Measurements from ENCODE around the gene MANEAL. TPM values are rescaled to one million over a fixed set of nuclear protein-coding genes. Genes with fewer than 3 reads are reported as not detected.

The MANEAL gene
- total and polyA plus RNA-seq, 2 of the 13 experiments (the other 11 are each of a cell fraction or from before 2014, with no cell fraction given), result 20.8 to 26.4 TPM

DNA sequence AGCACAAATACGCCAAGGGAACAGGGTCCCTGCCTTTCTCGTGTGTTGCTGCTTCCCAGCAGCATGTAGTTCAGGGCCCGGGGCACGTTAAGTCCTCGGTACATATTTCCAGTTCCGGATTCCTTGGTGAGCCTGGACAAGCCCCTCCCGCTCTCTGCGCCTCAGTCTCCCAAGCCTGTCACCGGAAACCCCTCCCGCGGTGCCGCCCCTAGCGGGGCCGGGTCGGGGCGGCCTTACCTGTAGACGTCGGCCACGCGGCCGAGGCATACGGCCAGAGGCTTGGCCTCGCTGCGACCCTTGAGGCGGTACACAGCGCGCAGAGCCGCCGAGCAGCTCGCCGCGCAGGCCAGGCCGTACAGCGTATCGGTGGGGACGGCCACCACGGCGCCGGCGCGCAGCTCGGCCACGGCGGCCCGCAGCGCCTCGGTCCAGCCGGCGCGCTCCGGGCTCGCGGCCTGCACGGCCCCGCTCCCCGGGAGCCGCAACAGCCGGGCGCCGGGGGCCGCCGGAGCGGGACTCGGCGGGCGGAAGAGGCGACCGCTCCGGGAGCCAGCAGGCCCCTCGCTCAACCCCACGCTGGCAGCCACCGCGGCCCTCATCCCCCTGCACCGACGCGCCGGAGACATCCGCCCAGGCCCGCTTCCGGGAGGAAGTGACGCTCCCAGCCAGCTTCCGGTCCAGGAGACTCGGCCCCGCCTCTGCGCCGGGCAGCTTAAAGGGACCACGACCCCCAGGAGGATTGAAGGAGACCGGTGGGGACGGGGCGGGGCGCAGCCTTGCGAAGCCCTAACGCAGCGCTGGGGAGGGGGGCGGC lies 14.1 kb downstream of the MANEAL start, which contains the start of the genes C1orf122 and YRDC (continued):
- TF ChIP-seq, protein P1, sequence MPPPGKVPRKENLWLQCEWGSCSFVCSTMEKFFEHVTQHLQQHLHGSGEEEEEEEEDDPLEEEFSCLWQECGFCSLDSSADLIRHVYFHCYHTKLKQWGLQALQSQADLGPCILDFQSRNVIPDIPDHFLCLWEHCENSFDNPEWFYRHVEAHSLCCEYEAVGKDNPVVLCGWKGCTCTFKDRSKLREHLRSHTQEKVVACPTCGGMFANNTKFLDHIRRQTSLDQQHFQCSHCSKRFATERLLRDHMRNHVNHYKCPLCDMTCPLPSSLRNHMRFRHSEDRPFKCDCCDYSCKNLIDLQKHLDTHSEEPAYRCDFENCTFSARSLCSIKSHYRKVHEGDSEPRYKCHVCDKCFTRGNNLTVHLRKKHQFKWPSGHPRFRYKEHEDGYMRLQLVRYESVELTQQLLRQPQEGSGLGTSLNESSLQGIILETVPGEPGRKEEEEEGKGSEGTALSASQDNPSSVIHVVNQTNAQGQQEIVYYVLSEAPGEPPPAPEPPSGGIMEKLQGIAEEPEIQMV (CRISPR knock-in tag; IDR thresholded peaks at IDR 0.05; ENCODE audit: low read depth), result no peak; the same call in 1 of the 2 replicates
- no peak for TF ChIP-seq ZBTB1 (CRISPR knock-in tag; IDR thresholded peaks at IDR 0.05; ENCODE audit: borderline replicate concordance)
- TF ChIP-seq MATR3 (CRISPR knock-in tag; IDR thresholded peaks at IDR 0.05), result no peak
- no peak for TF ChIP-seq RFX1 (IDR thresholded peaks at IDR 0.05)
- 0 out of 2 replicates have a peak, but pooled peaks have one; percentile 2 for TF ChIP-seq TGIF2 (CRISPR knock-in tag; IDR thresholded peaks at IDR 0.05)
- TF ChIP-seq MXD4 (CRISPR knock-in tag; IDR thresholded peaks at IDR 0.05), result peak; percentile 83
- TF ChIP-seq CREB1 (IDR thresholded peaks at IDR 0.05), result peak; percentile 81
- peak; percentile 95 for TF ChIP-seq CREB1 (CRISPR knock-in tag; IDR thresholded peaks at IDR 0.05)
- 0 out of 2 replicates have a peak, but pooled peaks have one; percentile 21 for TF ChIP-seq GATA4 (IDR thresholded peaks at IDR 0.05; ENCODE audit: borderline replicate concordance, low read depth)
- TF ChIP-seq, protein P2, sequence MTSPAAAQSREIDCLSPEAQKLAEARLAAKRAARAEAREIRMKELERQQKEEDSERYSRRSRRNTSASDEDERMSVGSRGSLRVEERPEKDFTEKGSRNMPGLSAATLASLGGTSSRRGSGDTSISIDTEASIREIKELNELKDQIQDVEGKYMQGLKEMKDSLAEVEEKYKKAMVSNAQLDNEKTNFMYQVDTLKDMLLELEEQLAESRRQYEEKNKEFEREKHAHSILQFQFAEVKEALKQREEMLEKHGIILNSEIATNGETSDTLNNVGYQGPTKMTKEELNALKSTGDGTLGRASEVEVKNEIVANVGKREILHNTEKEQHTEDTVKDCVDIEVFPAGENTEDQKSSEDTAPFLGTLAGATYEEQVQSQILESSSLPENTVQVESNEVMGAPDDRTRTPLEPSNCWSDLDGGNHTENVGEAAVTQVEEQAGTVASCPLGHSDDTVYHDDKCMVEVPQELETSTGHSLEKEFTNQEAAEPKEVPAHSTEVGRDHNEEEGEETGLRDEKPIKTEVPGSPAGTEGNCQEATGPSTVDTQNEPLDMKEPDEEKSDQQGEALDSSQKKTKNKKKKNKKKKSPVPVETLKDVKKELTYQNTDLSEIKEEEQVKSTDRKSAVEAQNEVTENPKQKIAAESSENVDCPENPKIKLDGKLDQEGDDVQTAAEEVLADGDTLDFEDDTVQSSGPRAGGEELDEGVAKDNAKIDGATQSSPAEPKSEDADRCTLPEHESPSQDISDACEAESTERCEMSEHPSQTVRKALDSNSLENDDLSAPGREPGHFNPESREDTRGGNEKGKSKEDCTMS (CRISPR knock-in tag; conservative IDR thresholded peaks at IDR 0.05), result no peak
- no peak for TF ChIP-seq ZNF557 (CRISPR knock-in tag; IDR thresholded peaks at IDR 0.05)
- TF ChIP-seq ZNF781 (CRISPR knock-in tag; IDR thresholded peaks at IDR 0.05; ENCODE audit: borderline replicate concordance, not compliant biosample characterization), result no peak
- TF ChIP-seq, protein P3, sequence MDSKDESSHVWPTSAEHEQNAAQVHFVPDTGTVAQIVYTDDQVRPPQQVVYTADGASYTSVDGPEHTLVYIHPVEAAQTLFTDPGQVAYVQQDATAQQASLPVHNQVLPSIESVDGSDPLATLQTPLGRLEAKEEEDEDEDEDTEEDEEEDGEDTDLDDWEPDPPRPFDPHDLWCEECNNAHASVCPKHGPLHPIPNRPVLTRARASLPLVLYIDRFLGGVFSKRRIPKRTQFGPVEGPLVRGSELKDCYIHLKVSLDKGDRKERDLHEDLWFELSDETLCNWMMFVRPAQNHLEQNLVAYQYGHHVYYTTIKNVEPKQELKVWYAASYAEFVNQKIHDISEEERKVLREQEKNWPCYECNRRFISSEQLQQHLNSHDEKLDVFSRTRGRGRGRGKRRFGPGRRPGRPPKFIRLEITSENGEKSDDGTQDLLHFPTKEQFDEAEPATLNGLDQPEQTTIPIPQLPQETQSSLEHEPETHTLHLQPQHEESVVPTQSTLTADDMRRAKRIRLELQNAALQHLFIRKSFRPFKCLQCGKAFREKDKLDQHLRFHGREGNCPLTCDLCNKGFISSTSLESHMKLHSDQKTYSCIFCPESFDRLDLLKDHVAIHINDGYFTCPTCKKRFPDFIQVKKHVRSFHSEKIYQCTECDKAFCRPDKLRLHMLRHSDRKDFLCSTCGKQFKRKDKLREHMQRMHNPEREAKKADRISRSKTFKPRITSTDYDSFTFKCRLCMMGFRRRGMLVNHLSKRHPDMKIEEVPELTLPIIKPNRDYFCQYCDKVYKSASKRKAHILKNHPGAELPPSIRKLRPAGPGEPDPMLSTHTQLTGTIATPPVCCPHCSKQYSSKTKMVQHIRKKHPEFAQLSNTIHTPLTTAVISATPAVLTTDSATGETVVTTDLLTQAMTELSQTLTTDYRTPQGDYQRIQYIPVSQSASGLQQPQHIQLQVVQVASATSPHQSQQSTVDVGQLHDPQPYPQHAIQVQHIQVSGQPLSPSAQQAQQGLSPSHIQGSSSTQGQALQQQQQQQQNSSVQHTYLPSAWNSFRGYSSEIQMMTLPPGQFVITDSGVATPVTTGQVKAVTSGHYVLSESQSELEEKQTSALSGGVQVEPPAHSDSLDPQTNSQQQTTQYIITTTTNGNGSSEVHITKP (CRISPR knock-in tag; IDR thresholded peaks at IDR 0.05; ENCODE audit: low read depth), result 0 out of 2 replicates have a peak, but pooled peaks have one; percentile 10
- TF ChIP-seq, protein P4, sequence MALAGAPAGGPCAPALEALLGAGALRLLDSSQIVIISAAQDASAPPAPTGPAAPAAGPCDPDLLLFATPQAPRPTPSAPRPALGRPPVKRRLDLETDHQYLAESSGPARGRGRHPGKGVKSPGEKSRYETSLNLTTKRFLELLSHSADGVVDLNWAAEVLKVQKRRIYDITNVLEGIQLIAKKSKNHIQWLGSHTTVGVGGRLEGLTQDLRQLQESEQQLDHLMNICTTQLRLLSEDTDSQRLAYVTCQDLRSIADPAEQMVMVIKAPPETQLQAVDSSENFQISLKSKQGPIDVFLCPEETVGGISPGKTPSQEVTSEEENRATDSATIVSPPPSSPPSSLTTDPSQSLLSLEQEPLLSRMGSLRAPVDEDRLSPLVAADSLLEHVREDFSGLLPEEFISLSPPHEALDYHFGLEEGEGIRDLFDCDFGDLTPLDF (CRISPR knock-in tag; IDR thresholded peaks at IDR 0.05), result no peak
- 0 out of 2 replicates have a peak, but pooled peaks have one; percentile 41 for TF ChIP-seq CHCHD3 (CRISPR knock-in tag; IDR thresholded peaks at IDR 0.05)
- TF ChIP-seq, protein P5, sequence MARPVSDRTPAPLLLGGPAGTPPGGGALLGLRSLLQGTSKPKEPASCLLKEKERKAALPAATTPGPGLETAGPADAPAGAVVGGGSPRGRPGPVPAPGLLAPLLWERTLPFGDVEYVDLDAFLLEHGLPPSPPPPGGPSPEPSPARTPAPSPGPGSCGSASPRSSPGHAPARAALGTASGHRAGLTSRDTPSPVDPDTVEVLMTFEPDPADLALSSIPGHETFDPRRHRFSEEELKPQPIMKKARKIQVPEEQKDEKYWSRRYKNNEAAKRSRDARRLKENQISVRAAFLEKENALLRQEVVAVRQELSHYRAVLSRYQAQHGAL (CRISPR knock-in tag; IDR thresholded peaks at IDR 0.05; ENCODE audit: not compliant biosample characterization), result no peak
- TF ChIP-seq ATM (IDR thresholded peaks at IDR 0.05; ENCODE audit: borderline replicate concordance), result no peak
- TF ChIP-seq RARA (CRISPR knock-in tag; IDR thresholded peaks at IDR 0.05), result 0 out of 2 replicates have a peak, but pooled peaks have one; percentile 3
- no peak for TF ChIP-seq NFYC (CRISPR knock-in tag; IDR thresholded peaks at IDR 0.05)
- TF ChIP-seq NCOR1 (IDR thresholded peaks at IDR 0.05; ENCODE audit: borderline replicate concordance, low read length), result no peak

Data from HepG2 (cell line).